Activated CD4-positive, alpha-beta T cell treated with anti-CD3 and anti-CD28 coated beads, Interleukin-2, Interleukin-6, amounts not matched to agents 100 ng/mL and 50 ng/mL, durations not matched to agents 16 hours and 8 hours (primary cell): ENCODE measurements around the gene TMEM161B.
"Not testable (repeated sequence)": the region's sequence is repeated elsewhere in the genome, so short reads cannot be mapped to it uniquely, and the experiment has no call there.

Experiments
- DNase-seq: peaks from one replicate; pipeline ENCODE4 v3.0.0-alpha.2; 2020

The TMEM161B gene

GRCh38 chr5:88268385-88269184, at the start of gene TMEM161B:
TMEM161B (minus strand) TSS chr5:88268845; CDS start chr5:88268723, 122 bp downstream.
- peak; percentile 96 for DNase-seq

GRCh38 chr5:88304356-88304755, 35.7 kb upstream of the TMEM161B start:
- no peak for DNase-seq

- no peak for DNase-seq
Measured at GRCh38 chr5:88298425-88298824, 29.8 kb upstream of the TMEM161B start.

- DNase-seq: no peak
Measured at GRCh38 chr5:88290801-88291200, 22.2 kb upstream of the TMEM161B start.

- DNase-seq: no peak
Measured at GRCh38 chr5:88288528-88289197, 20.0 kb upstream of the TMEM161B start.

- DNase-seq: no peak
Measured at GRCh38 chr5:88287846-88288527, 19.3 kb upstream of the TMEM161B start.

GRCh38 chr5:88287302-88287701, 18.7 kb upstream of the TMEM161B start:
- no peak for DNase-seq

GRCh38 chr5:88283690-88284089, 15.0 kb upstream of the TMEM161B start:
- DNase-seq: no peak

- DNase-seq: no peak
Measured at GRCh38 chr5:88281322-88281721, 12.7 kb upstream of the TMEM161B start.

GRCh38 chr5:88279584-88279983, 10.9 kb upstream of the TMEM161B start:
- DNase-seq: no peak

- no peak for DNase-seq
Measured at GRCh38 chr5:88276378-88276777, 7.7 kb upstream of the TMEM161B start.

- no peak for DNase-seq
Measured at GRCh38 chr5:88275581-88275980, 6.9 kb upstream of the TMEM161B start.

- peak; percentile 32 for DNase-seq
Measured at GRCh38 chr5:88269222-88269771, 652 bp upstream of the TMEM161B start.

GRCh38 chr5:88264565-88264964, 4.1 kb downstream of the TMEM161B start:
- not testable (repeated sequence) for DNase-seq

GRCh38 chr5:88263349-88263748, 5.3 kb downstream of the TMEM161B start:
- DNase-seq: no peak

GRCh38 chr5:88262116-88262515, 6.5 kb downstream of the TMEM161B start:
- no peak for DNase-seq

- DNase-seq: no peak
Measured at GRCh38 chr5:88258636-88259035, 10.0 kb downstream of the TMEM161B start.

GRCh38 chr5:88256872-88257271, 11.8 kb downstream of the TMEM161B start:
- DNase-seq: no peak

- no peak for DNase-seq
Measured at GRCh38 chr5:88256037-88256436, 12.6 kb downstream of the TMEM161B start.

- DNase-seq: no peak
Measured at GRCh38 chr5:88254320-88254719, 14.3 kb downstream of the TMEM161B start.

GRCh38 chr5:88251048-88251711, 17.5 kb downstream of the TMEM161B start:
- DNase-seq: peak; percentile 79

- no peak for DNase-seq
Measured at GRCh38 chr5:88250010-88250409, 18.6 kb downstream of the TMEM161B start.
